Stimulated activated naive CD4-positive, alpha-beta T cell (primary cell): ENCODE measurements around the gene TERB1.

ENCODE experiments used
- DNase-seq, 6 experiments: peaks; one replicate each; lab custom pipeline; 2025; lab: John Stamatoyannopoulos, UW

TERB1 gene

GRCh38 chr16:66801320-66802105, at the start of gene TERB1:
Gene TERB1 (minus strand): TSS chr16:66801584. CDS start chr16:66796798, 4,786 bp downstream.
- no peak for DNase-seq

GRCh38 chr16:66850115-66850815, 48.9 kb upstream of the TERB1 start:
- no peak for DNase-seq

DNA sequence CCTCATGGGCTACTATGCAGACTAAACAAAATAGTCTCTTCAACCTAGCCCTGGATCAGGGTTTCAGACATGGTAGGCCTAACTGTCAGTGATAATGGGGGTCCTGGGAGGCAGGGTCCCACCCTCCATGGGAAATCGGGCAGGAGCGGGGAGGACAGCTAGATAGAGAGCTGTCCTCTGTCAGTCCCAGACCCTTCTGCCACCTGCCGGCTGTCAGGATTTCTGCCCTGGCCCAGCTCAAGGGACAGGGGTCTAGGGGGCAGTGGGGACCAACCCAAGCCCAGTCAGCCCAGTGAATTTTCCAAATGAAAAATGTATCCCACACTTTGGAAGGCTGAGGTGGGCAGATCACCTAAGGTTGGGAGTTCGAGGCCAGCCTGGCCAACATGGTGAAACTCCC, 48.2 kb upstream of the TERB1 start:
- DNase-seq = no peak

DNA sequence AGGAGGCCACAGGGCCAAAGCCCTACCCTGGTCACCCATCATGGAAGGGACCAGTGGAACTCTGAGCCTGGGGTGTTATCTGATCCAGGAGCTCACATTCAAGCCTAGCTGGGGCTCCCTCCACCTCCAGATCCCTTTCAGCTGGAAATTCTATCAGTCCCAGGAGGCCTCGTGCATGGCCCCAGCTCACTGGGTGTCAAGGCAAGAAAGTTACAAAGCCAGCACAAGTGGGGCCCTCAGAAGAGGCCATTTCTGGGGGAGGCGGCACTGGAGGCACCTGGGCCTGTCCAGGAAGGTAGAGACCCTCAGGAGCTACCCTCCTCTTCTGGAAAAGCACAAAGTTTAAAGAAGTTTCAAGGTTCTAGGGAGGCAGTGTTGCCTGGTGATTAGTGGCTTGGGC, 47.6 kb upstream of the TERB1 start:
- no peak for DNase-seq

GRCh38 chr16:66848172-66848571, 46.8 kb upstream of the TERB1 start:
- no peak for DNase-seq

DNA sequence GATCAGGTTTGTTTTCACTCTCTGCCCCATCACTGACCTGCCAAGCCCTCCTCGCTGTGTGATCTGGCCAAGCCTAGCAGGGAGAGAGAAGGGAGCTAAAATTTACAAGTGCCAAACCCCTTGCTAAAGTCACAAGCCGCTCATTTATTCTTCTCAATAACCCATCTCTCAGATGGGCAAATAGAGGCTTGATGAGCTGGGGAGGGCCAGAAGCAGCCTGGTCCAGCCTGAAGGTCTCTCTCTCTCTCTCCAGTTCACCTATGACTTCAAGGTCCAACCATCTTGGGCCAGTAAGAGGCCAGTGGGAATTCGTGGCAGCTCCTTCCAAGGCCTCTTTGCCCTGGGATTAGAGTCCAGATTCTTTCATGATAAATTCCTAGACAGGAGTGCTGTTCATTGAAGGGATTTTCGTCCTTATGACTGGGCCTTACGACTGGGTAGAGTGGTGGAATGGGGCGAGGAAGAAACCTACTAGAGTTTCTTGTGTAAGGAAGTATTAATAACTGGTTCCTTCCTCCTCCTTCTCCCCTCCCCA, 46.2 kb upstream of the TERB1 start:
- no peak for DNase-seq

GRCh38 chr16:66846831-66847230, 45.4 kb upstream of the TERB1 start:
- DNase-seq = no peak

GRCh38 chr16:66846266-66846665, 44.9 kb upstream of the TERB1 start:
- DNase-seq = no peak

DNA sequence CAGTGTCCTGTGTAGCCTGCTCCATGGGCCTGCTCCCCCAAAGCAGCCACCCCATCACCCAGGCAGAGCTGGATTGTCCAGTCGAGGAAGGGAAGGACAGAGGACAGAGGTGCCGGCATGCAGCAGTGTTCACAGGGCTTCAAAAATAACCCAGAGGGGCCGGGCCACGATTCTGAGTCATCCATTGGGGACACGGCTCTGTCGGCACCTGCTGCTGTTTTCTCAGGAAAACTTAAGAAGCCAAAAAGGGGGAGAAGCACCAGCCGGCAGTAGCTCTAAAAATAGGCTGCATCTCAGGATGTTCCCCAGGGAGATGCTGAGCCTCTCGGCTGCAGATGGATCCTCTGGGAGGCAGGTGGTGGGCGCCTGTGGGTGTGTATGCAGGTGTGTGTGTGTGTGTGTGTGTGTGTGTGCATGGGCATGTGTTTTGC, 44.4 kb upstream of the TERB1 start:
- DNase-seq = no peak

GRCh38 chr16:66845080-66845410, 43.7 kb upstream of the TERB1 start:
- no peak for DNase-seq

- no peak for DNase-seq
These were observed 43.1 kb upstream of the TERB1 start, which contains the start of gene CA7 for GRCh38 chr16:66844342-66845079. Gene CA7 (plus strand): TSS chr16:66844414. CDS start chr16:66844488, 74 bp downstream.

GRCh38 chr16:66844009-66844341, 42.6 kb upstream of the TERB1 start:
- no peak for DNase-seq

GRCh38 chr16:66843191-66843590, 41.8 kb upstream of the TERB1 start:
- DNase-seq = no peak

DNA sequence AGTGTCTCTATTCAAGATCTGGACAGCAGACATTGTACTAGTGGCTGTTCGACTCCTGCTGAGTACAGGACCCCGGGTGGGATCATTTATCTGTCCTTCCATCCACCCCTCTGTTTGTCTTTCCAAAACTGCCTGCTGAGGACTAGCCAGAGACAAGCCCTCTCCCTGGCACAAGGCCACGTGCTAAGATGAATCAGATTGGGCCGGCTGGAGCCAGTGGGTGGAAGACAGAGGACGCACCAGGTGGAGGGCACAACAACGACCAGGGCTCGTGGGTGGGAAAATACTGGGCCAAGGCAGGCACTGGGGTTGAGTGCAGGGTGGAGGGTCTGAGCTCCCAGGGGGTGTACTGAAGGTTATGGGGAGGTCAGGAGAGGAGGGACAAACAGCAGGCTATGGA, 41.4 kb upstream of the TERB1 start:
- no peak for DNase-seq

GRCh38 chr16:66841366-66841765, 40.0 kb upstream of the TERB1 start:
- no peak for DNase-seq

- no peak for DNase-seq
These were observed 39.5 kb upstream of the TERB1 start for GRCh38 chr16:66840883-66841282.

- DNase-seq = no peak
These were observed 33.4 kb upstream of the TERB1 start for GRCh38 chr16:66834746-66835145.

DNA sequence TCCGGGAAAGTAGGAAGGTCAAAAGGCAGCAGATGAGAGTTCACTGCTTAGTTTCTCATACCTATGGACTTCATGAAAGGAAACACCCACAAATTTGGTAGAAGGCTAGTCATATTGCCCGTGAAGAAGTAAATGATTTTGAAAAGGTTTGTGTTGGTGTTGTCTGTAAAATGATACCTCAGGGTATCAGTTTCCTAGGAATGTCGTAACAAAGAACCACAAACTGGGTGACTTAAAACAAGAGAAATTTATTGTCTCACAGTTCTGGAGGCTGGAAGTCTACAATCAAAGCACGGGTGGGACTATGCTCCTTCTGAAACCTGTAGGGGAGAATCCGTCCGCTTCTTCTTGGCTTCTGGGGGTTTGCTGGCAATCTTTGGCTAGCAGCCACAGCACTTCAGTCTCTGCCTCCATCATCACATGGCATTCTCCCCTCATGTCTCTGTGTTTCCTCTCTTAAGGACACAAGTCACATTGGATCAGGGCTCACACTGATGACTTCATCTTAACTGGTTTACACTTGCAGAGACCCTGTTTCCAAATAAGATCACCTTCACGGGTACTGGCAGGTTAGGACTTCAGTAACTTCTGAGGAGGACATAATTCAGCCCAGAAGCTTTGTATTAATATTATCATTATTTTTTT, 31.4 kb upstream of the TERB1 start:
- DNase-seq = no peak

DNA sequence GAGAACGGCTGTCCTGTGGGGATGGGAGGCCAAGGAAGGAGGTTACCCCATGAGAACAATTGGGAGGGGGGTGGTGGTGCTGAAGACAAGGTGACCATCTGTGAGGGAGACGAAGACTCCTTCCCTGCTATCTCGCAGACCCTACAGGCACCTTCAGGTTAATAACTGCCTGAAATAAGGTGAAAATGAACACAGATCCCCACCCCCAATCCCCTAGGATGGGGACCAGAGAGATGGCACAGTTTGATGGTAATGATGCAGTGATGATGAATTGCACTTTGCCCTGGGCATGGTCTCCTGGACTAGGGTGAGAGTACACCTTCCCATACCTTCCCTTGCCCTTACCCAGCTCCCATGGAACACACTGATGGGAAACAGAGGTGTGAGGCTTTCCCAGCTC, 30.8 kb upstream of the TERB1 start:
- DNase-seq = no peak

DNA sequence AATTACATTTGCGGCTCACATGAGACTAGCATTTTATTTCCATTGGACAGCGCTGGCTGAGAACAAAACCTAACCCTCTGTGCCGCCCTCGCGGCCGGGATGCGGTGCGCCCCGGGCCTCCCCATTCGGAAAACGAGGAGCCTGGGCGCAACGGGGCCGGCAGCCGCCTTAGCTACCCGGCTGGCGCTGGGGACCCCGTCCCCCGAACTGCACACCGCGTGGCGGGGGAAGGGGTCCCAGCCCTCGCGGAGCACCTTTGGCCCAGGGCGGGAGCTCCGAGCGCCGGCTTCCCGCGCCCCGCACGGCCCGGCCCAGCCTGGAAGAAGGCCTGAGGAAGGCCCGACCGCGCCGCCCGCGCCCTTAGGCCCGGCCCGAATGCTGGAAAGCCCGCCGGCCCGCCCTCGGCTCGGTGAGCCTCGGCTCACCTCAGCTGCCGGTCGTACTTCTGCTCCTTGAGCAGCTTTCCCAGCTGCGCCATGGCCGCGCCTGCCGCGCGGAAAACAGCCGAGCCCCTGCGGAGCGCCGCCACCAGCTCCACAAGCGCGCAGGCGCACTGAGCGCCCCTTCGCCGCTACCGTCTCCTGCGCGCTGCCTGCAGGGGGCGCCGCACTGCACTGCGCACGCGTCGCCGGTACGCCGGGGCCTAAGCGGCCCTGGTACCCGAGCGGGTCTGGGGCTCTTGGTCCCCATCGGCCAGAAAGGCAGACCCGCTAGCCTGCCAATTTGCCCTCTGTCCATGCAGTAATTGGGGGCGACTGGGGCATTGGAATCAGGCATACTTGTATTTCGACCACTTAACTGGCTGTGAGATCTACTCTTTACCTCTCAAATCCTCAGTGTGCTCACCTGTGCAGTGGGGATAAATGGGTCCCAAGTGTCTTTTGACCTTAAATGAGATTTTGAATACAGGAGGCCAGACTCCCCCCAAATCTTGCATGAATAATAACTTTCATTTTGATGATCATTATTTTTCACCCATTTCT, 29.3 kb upstream of the TERB1 start, which contains the start of gene NAE1:
Gene NAE1 (minus strand): TSS at position 555 of the 983 bp plus-strand sequence. CDS start 77 bp downstream, at position 478.
- peak; percentile 79 to 93 (median 84) for DNase-seq

- no peak for DNase-seq
These were observed 22.6 kb upstream of the TERB1 start for GRCh38 chr16:66824006-66824405.
